Umbilical cord (tissue), 2 donors: ENCODE results near the gene SNRPB2. TPM values are rescaled to one million over a fixed set of nuclear protein-coding genes. Genes with fewer than 3 reads are reported as not detected.
A peak's percentile ranks its signal among the peaks of the same experiment; 100 is the strongest.

Source experiments
- DNase-seq: peaks from one replicate; pipeline ENCODE4 v3.0.0-alpha.2; 2015; ENCODE audit warnings: low spot score
- total RNA-seq: library from RNA; depleted of rRNA; stranded (reverse); fragments of >200 nt; gene quantifications from one replicate; pipeline ENCODE4 v1.2.3, GENCODE V29; 2014; ENCODE audit warnings: low replicate concordance; ENCODE audit not compliant: insufficient read depth

The SNRPB2 gene
- total RNA-seq: 37.3 TPM

- DNase-seq: peak; percentile 98
These were observed at the start of gene SNRPB2 for GRCh38 chr20:16729565-16730460. Gene SNRPB2 (plus strand): TSS chr20:16730026. CDS start chr20:16731703, 1,677 bp downstream.

DNA sequence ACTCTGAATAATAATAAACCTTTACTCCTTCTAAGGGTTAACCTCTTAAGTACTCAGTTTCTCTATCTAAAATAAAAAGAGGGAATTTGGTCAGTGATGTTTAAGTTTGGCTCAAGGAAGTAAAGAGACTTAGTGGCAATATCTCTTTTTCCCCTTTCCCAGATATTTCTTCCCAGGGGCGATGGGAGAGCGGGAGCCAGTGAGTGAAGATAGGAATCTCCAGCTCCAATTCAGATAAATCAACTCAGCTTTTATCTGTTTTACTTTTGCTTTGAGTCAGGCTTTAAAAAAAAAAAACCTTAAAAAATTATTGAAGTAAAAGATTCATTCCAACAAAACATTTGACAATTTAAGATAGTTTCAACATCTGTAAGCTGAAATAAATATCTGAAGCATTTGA lies 45.4 kb upstream of the SNRPB2 start:
- DNase-seq: no peak

DNA sequence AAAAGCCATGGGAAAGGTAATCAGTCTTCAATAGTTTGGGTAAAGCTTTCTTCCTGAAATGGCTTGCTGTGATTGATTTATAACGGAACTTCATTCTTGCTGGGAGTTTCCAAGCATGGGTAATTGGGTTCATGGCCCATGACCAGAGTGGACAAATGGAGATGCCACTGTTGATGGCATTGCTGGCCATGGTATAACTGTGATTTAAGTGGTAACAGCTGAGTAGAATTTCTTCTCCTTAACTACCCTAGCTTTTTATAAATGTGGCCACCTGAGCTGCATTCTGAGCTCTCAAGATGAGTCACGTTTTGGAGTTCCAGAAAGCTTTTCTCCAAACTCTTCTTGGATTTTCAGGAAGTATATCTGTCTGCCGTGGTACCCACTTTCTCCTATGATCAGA lies 39.9 kb upstream of the SNRPB2 start:
- DNase-seq: no peak

DNA sequence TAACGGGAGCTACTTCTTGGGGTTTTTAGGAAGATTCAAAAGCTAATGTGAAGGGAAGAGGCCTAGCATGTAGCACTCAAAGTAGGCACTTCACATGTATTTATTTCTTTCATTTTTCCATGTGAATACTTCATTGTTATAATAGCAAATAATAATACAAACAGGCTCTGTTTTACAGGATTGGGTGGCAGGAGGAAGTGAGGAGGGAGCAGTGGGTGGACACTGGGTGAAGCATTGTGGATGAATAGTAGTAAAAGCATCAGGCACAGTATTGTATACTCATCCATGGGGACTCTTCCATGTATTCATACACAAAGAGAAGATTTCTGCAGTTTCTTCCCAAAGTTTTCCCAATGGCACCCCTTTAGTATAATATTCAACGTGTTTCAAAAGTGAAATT lies 38.4 kb upstream of the SNRPB2 start:
- DNase-seq: no peak

- DNase-seq: no peak
These were observed 37.8 kb upstream of the SNRPB2 start for GRCh38 chr20:16692009-16692408.

- no peak for DNase-seq
These were observed 37.4 kb upstream of the SNRPB2 start for GRCh38 chr20:16692442-16692841.

DNA sequence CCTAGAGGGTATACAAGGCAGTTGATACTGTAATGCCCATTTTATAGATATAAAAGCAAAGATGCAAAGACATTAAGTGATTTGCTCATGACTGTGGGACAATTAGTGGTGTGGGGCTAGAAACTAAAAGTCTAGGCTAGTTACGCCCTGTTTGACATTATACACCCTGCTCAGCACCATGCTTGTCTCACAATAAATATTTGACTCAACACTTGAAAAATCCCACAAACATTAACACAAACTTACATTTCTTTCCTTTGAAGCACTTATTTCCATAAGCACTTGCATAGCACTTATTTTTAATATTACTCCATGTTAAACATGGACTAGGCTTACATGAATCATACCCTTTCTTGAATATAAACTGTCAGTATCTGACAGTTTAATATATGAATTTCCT lies 36.5 kb upstream of the SNRPB2 start:
- no peak for DNase-seq

DNA sequence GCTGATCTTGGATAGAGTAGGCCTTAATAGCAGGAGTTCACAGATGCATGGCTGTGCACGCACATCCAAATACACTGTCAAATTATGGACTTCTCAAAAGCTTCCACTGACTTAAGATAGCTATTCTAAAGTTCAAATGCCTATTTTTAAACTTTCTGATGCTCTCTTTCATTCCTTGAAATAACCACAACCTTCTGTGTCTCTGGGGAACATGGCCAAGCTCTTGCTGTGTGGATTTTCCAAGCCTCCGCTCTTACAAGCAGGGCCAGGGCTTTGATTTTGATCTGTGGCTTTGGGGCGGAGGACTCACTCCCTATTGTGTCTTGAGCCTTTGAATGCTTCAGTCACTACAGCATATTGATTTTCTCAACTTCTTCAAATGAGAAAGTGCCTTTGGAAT lies 35.7 kb upstream of the SNRPB2 start:
- DNase-seq: peak; percentile 75

- no peak for DNase-seq
These were observed 34.2 kb upstream of the SNRPB2 start for GRCh38 chr20:16695628-16696027.

- DNase-seq: no peak
These were observed 30.5 kb upstream of the SNRPB2 start for GRCh38 chr20:16699293-16699692.

DNA sequence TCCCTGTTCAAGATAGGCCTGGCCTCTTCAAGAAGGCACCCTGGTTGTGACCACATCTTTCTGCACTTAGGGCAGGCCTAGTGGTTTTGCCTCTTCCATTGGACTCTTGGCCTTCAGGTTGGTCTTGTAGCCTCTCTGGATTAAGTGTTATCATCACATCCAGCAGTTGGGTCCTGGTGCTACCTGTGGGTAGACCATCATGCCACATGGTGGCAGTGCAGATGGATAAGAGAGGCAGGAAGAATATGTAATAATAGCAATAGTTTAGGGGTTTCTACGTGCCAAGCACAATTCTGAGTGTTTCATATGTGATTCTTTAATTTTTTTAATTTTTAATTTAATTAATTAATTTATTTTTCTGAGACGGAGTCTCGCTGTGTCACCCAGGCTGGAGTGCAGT lies 28.5 kb upstream of the SNRPB2 start:
- no peak for DNase-seq

- no peak for DNase-seq
These were observed 26.3 kb upstream of the SNRPB2 start for GRCh38 chr20:16703570-16703969.

GRCh38 chr20:16707674-16708073 lies 22.2 kb upstream of the SNRPB2 start:
- no peak for DNase-seq

DNA sequence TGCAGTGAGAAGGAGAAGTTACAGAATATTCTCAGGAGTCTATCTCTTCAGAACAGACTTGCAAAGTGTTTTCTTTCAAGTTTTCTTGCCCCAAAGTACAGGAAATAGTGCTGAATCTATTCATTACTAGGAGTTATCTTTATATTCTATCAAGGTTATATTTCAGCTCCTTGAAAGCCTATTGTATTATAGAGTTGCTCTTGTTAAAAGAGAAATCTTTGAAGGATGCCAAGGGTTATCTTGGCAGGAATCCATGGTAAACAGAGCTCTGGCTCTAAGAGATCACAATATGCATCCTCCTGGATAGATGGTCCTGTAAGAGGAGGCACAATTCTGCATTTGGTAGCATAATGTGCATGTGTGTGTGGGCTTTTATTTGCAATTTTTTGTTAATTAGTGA lies 21.2 kb upstream of the SNRPB2 start:
- no peak for DNase-seq

GRCh38 chr20:16709017-16709416 lies 20.8 kb upstream of the SNRPB2 start:
- DNase-seq: no peak

DNA sequence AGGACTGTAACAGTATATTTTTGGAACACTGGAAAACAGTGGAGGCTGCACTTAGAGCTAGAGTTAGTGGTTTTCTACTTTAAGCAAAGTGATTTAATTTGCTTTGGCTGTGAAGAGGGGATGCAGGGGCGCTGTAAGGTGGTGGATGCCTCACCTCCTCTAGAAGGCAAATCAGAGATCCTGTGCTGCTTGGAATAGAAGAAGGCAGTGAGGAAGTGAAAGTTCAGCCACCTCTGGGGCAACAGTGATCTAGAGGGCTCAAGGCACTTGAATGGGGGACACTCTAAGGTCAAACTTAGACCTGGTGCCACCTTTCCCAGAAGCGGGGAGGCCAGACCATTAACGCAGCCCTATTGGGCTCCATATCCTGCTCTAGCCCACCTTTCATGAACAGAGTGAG lies 19.0 kb upstream of the SNRPB2 start:
- no peak for DNase-seq

DNA sequence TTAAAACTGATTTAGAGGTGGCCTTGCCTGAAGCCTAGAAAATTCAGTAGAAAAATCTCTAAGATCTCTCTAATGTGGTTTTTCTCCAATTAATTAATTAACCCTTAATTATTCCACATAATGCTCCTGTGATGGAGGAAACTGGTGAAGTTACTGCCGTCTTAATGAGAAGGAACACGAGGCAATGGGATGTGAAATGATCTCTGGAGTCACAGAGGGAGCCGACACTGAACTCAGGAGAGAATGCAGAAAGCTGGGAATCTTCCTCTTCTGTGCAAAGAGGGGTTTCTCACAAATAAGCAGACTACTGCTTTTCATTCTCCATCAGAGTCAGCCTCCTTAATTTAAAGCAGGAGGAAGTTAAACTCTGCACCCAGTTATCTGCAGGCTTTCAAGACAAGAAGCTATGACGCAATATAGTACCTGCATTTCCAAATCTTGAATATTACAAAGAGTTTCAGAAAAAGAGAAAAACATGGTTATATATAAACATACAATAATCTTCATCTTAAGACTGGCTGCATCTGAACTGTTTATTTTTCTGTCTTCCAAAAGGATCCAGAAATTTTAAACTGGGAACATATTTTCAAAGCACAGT lies 18.1 kb upstream of the SNRPB2 start:
- DNase-seq: no peak

DNA sequence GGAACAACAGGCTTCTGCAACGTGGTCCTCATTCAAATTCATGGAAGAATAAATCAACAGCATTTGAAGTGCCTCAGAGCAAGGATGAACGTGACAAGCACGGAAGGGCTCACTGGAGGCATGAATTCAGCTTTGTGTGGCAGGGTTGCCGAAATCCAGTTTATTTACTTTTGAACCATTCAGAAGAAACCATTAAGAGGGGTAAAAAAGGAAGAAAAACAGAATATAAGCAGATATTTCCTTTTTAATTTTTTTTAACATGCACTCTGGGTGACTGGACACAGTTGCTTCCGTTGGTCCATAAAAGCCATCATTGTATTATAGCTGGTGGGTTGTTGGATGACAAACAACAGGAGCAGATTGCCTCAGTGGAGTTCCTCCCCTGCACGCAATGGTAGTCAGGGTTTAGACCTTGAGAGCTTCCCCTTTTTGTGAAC lies 17.3 kb upstream of the SNRPB2 start:
- no peak for DNase-seq

DNA sequence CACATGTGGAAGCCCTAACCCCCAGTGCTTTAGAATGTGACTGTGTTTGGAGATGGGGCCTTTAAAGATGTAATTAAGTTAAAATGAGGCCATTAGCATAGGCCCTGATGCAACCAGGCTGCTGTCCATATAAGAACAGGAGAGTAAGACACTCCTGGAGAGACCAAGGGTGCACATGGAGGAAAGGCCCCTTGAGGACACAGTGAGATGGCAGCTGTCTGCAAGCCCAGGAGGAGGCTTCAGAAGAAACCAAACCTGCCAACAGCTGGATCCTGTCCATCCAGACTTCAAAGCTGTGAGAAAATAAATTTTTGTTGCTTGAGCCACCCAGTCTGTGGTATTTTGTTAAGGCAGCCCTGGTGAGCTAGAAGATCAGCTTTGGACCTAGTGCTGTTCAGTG lies 16.8 kb upstream of the SNRPB2 start:
- no peak for DNase-seq

DNA sequence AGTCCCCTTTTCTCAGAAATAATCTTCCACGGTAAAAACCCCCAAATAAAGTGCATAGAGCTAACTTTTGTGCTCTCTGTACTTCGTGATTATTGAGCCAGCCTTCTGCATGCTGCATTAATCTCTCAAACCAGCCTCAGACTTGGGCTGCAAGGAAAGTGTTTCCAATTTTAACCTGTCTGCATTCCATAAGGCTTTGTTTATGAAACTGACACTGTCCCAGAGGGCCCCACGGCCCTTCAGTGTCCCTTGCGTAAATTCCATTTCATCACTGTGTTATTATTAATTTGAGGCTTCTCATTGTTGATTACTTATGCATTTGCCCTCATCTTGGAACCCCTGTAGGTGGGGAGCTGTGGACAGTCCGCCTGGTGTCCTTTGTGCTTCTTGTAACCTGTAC lies 15.6 kb upstream of the SNRPB2 start:
- no peak for DNase-seq

DNA sequence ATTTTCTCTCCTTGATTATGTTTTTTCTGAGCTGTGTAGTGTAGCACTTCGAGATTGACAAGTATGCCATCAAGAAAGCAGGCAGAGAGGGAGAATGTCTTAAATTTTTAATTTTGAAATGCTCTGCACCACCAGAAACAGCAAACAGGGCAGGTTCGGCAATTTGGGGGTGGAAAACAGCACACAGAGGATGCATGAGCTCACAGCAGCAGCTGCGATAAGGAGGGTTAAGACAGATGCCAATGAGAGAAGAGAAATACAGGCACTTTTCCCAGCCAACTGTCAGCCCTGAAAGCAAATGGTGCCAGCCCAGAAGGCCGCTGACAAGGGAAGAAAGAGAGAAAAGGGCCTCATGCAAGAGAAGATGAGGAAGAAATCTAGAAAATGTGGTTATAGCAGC lies 15.1 kb upstream of the SNRPB2 start:
- DNase-seq: no peak

DNA sequence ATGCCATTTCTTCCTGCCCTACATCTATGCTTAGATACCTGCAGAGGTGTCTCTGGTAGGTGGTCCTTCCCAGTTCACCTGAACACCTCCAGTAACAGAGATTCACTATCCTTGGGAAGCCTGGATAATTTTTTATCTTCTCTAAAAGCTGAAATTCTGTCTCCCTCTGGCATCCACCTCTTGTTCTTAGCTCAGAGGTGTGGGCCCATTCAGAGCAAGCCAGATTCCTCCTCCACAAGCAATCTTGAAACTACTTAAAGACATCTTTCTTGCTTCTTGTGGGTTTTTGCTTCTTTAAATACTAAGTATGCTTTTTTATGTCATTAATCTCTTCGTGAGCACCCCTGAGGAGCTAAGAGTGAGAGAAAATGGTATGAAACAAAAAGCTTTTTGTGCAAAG lies 10.4 kb upstream of the SNRPB2 start:
- DNase-seq: no peak

DNA sequence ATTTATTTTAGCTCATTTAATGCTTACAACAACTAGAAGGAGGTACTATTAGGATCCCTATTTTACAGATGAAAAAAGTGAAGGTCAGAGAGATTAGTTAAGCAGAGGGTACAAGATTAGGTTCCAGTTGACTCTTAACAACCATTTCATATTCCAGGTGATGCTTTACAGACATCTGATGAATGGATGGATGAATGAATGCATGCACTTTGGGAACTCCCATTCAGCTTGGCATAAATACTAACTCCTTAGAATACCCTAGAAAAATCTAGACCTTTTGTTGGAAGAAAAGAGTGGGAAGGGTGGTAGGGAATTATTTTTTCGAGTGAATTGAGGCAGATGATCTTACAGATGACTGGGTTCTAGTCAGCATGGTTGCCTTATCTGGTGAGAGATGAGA lies 746 bp upstream of the SNRPB2 start:
- DNase-seq: no peak
